K562 (cell line): Measurements from ENCODE around the gene ZNF513. TPM values are rescaled to one million over a fixed set of nuclear protein-coding genes. Genes with fewer than 3 reads are reported as not detected.

Experiments
- BCOR ChIP-seq: fragments of 450-650 bp; IDR thresholded peaks from 2 replicates; pipeline ENCODE4 v1.6.1; 2016
- CREB3L1 ChIP-seq: fragments of 450-650 bp; IDR thresholded peaks from 2 replicates; pipeline ENCODE4 v1.6.1; 2014; ENCODE audit warnings: low read depth, mild to moderate bottlenecking, moderate library complexity, borderline replicate concordance
- CUX1 ChIP-seq: fragments of 200-800 bp; sonication (Bioruptor generic); IDR thresholded peaks from 2 replicates; pipeline ENCODE4 v1.6.1; 2016; ENCODE audit warnings: missing genetic modification characterization, missing compliant biosample characterization
- HDAC8 ChIP-seq: fragments of 450-650 bp; IDR thresholded peaks from 2 replicates; pipeline ENCODE4 v1.6.1; 2016; ENCODE audit warnings: mild to moderate bottlenecking, missing genetic modification characterization, moderate library complexity, missing compliant biosample characterization
- LCOR ChIP-seq: sonication (generic); formaldehyde crosslinking; IDR thresholded peaks from 2 replicates; pipeline ENCODE4 v1.8.0; 2022; ENCODE audit warnings: mild to moderate bottlenecking, missing genetic modification reagents
- MED1 ChIP-seq: sonication (generic); formaldehyde crosslinking; IDR thresholded peaks from 2 replicates; pipeline ENCODE4 v1.8.1; 2023; ENCODE audit warnings: missing genetic modification reagents, borderline replicate concordance
- MNT ChIP-seq, 2 experiments: fragments of 450-650 bp; conservative IDR thresholded peaks; 2 replicates each; pipeline ENCODE4 v1.6.1; 2017; ENCODE audit warnings: mild to moderate bottlenecking in 2 of 2, moderate library complexity in 2 of 2
- PATZ1 ChIP-seq: fragments of 250-450 bp; sonication (Bioruptor Pico); IDR thresholded peaks from 2 replicates; pipeline ENCODE4 v1.5.0; 2020; ENCODE audit warnings: mild to moderate bottlenecking, borderline replicate concordance
- TEAD1 ChIP-seq, 2 experiments: fragments of 450-650 bp in 1 of 2; sonication (generic) in 1 of 2; formaldehyde crosslinking; IDR thresholded peaks; 2 replicates each; pipeline versions ENCODE4 v1.4.0 to v1.8.0; 2020 to 2022; ENCODE audit warnings: mild to moderate bottlenecking in 2 of 2, missing genetic modification reagents in 1 of 2
- ZBTB17 ChIP-seq: fragments of 450-650 bp; formaldehyde crosslinking; IDR thresholded peaks from 2 replicates; pipeline ENCODE4 v1.4.0; 2020; ENCODE audit warnings: mild to moderate bottlenecking
- ZNF197 ChIP-seq: fragments of 200-800 bp; sonication (Bioruptor generic); IDR thresholded peaks from 2 replicates; pipeline ENCODE4 v1.6.1; 2016; ENCODE audit warnings: low read depth, missing genetic modification characterization, missing compliant biosample characterization
- ZNF431 ChIP-seq: sonication (generic); formaldehyde crosslinking; IDR thresholded peaks from 2 replicates; pipeline ENCODE4 v1.8.0; 2022; ENCODE audit warnings: mild to moderate bottlenecking, missing genetic modification reagents
- ZNF551 ChIP-seq: fragments of 250-450 bp; sonication (Bioruptor Pico); IDR thresholded peaks from 2 replicates; pipeline ENCODE4 v1.5.0; 2021; ENCODE audit warnings: mild to moderate bottlenecking, moderate library complexity
- ZNF77 ChIP-seq: fragments of 250-450 bp; sonication (Bioruptor Pico); IDR thresholded peaks from 2 replicates; pipeline ENCODE4 v1.5.0; 2020
- polyA plus RNA-seq, 8 experiments: library from polyadenylated mRNA; depleted of rRNA in 4 of 8; stranded (reverse) in 5 of 8; unstranded in 3 of 8; fragments of >200 nt; fragmentation: Nextera tagmentation in 2 of 8; fragmentation: Illumina TruSeq in 1 of 8; extraction: Ambion mirVana in 2 of 8; extraction: Trizol in 1 of 8; gene quantifications; 2 replicates each; pipeline versions ENCODE4 v1.2.1 to v1.2.3, GENCODE V29; 2011 to 2014; ENCODE audit warnings: inconsistent platforms in 1 of 8, missing spikeins in 1 of 8
- total RNA-seq, 7 experiments: library from RNA; depleted of rRNA in 6 of 7; stranded (reverse); fragments of >200 nt in 6 of 7; fragmentation: Illumina TruSeq in 2 of 7; extraction: Trizol in 2 of 7; gene quantifications; 2 replicates each; pipeline versions ENCODE4 v1.2.1 to v1.2.3, GENCODE V29; 2011 to 2021; ENCODE audit warnings: low replicate concordance in 1 of 7

The ZNF513 gene
- total and polyA plus RNA-seq, 9 of the 15 experiments (the other 6 are each of a cell fraction or from before 2014, with no cell fraction given) = 0.04 to 13.6 (median 4.4) TPM

GRCh38 chr2:27356382-27357181 is 24.0 kb downstream of the ZNF513 start, which contains the start of gene GTF3C2 (continued):
- TF ChIP-seq CUX1 (CRISPR knock-in tag) (no peak), ZNF197 (CRISPR knock-in tag) (no peak), BCOR (0 out of 2 replicates have a peak, but pooled peaks have one; percentile 33), ZNF551 (CRISPR knock-in tag) (no peak), ZNF431 (CRISPR knock-in tag) (0 out of 2 replicates have a peak, but pooled peaks have one; percentile 39), MED1 (no peak), MNT (conservative IDR thresholded peaks at IDR 0.05) (peak; percentile 98 to 99), LCOR (CRISPR knock-in tag) (peak; percentile 73; the same call in 1 of the 2 replicates), PATZ1 (no peak), ZBTB17 (CRISPR knock-in tag) (peak; percentile 72), TEAD1 (CRISPR knock-in tag; IDR thresholded peaks at IDR 0.05) (no peak; a peak in 1 of 4 replicates), CREB3L1 (peak; percentile 88), HDAC8 (tag) (0 out of 2 replicates have a peak, but pooled peaks have one; percentile 34), ZNF77 (CRISPR knock-in tag) (no peak)
